ENCODE measurements around the gene ZNF609.

The ZNF609 gene

DNA sequence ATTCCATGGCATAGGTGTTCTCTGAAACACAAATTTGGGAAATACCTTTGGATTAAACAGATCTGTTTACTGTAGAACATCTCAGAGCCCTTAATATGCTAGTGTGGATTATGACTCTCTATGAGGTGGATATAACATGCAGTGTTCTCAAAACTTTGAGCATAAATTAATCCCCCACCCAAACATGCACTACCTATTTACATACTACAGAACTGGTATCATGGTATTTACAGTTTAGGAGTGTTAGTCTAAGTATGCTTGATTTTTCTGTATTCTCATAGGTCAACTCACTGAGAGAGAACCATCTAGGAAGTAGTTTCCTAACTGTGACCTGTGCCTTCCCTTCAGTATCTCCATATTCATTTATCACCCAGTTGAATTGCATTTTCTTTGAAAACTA, 30.9 kb upstream of the ZNF609 start:
- TF ChIP-seq, protein P1, sequence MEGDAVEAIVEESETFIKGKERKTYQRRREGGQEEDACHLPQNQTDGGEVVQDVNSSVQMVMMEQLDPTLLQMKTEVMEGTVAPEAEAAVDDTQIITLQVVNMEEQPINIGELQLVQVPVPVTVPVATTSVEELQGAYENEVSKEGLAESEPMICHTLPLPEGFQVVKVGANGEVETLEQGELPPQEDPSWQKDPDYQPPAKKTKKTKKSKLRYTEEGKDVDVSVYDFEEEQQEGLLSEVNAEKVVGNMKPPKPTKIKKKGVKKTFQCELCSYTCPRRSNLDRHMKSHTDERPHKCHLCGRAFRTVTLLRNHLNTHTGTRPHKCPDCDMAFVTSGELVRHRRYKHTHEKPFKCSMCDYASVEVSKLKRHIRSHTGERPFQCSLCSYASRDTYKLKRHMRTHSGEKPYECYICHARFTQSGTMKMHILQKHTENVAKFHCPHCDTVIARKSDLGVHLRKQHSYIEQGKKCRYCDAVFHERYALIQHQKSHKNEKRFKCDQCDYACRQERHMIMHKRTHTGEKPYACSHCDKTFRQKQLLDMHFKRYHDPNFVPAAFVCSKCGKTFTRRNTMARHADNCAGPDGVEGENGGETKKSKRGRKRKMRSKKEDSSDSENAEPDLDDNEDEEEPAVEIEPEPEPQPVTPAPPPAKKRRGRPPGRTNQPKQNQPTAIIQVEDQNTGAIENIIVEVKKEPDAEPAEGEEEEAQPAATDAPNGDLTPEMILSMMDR (IDR thresholded peaks at IDR 0.05; ENCODE audit: low read depth, low read length), result no peak
- no peak for DNase-seq (ENCODE audit: extremely low read depth, low read depth)

DNA sequence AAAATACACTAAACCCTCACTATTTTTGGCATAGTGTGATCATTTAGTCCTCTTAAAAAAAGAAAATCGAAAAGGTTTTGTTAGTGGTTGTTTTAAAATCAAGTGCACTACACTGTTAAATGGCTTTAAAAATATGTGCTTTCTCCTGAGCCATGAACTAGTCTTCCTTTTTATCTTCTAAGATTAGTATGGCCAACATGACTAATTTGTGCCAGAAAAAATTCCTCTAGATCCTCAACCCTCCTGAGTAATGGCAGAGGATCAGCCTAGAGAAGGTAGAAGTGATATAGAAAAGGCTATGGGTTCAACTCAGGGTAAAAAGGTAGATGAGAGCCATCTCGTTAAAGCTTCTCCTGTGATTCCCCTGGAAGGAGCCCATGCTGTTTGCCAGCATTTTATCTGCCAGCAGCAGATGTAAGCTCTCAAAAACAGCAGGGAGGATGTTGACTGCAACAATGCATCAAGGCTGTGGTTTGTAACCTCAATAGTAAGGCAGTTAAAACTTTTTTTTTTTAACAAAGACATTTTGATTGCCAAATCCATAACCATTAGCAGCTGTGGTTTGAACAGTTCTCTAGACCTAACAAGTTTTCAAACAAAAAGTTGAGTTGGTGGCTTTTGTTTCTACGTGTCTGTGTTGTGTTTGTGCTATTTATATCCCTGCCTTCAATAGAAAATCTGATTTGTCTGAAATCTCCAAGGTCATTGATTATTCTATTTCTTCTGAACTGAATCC, 30.2 kb upstream of the ZNF609 start:
- TF ChIP-seq, protein P1 (IDR thresholded peaks at IDR 0.05; ENCODE audit: low read depth, low read length), result no peak
- peak; percentile 87 for DNase-seq (ENCODE audit: extremely low read depth, low read depth)

GRCh38 chr15:64437982-64438381, 22.4 kb upstream of the ZNF609 start:
- no peak for DNase-seq (ENCODE audit: extremely low read depth, low read depth)
- TF ChIP-seq, protein P1 (IDR thresholded peaks at IDR 0.05; ENCODE audit: low read depth, low read length), result no peak

- TF ChIP-seq, protein P1 (IDR thresholded peaks at IDR 0.05; ENCODE audit: low read depth, low read length), result no peak
- DNase-seq (ENCODE audit: extremely low read depth, low read depth), result no peak
Observed at GRCh38 chr15:64438653-64439447, 21.5 kb upstream of the ZNF609 start.

GRCh38 chr15:64441852-64442251, 18.5 kb upstream of the ZNF609 start:
- TF ChIP-seq, protein P1 (IDR thresholded peaks at IDR 0.05; ENCODE audit: low read depth, low read length), result no peak
- DNase-seq (ENCODE audit: extremely low read depth, low read depth), result no peak

DNA sequence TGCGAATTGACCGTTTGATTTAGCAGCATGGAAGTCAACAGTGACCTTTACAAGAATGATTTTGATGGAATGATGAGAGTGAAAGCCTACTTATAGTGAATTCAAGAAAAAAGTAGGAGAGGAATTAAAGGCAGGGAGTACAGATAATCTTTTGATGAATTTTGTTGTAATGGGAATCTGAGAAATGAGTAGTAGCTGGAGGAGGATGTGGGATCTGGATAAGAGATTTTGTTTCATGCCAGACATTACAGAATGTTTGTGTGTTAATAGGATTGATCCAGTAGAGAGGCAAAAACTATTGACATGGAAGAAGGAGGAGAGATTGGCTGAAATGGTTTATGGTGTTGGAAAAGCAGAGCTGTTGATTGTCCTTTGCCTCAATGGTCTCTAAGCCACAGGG, 17.4 kb upstream of the ZNF609 start:
- no peak for DNase-seq (ENCODE audit: extremely low read depth, low read depth)
- TF ChIP-seq, protein P1 (IDR thresholded peaks at IDR 0.05; ENCODE audit: low read depth, low read length), result no peak
